HG03460 (cell line): ENCODE data around the gene PIGU.
"Not testable (repeated sequence)": the region's sequence is repeated elsewhere in the genome, so short reads cannot be mapped to it uniquely, and the experiment has no call there.

Source experiments
- ATAC-seq: cut with Tn5 transposase; IDR thresholded peaks from one replicate; pipeline ENCODE4 v1.9.1; 2021; ENCODE audit not compliant: unreplicated experiment

PIGU gene

DNA sequence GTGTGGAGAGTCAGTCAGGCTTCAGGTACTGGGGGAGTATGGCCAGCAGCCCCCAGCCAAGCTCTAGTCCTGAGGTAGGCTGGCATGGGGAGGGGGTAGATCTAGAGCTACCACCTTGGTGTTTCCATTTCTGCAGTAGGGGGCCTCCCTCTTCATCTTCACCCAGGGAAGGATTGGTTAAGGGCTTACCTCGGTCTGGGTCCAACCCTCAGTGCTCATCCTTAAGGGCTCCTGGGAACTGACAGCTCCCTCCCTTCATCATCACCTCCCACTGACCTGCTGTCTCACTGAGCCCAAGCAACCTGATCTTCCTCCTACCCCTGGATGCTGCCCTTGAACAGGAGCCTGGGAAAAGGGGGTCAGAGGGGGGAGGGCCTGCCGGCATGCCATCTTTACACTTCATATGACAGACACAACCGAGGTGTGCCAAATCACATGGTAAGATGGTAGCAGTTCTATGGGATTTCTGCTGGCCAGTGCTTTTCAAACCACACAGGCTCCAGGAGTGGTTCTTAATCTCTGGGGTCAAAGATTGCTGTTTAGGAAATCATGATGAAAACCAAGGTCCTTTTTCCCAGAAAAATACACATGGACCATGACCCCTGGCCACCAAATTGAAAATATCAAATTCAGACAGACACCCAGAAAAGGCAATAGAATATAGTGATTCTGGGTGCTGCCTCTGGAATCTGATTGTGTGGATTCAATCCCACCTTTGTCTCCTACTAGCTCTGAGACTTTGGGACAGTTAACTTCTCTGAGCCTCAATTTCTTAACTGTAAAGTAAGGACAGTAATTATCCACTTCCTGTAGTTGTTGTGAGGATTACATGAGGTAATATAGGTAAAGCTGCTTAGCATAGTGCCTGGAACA lies 30.3 kb upstream of the PIGU start:
- no peak for ATAC-seq

DNA sequence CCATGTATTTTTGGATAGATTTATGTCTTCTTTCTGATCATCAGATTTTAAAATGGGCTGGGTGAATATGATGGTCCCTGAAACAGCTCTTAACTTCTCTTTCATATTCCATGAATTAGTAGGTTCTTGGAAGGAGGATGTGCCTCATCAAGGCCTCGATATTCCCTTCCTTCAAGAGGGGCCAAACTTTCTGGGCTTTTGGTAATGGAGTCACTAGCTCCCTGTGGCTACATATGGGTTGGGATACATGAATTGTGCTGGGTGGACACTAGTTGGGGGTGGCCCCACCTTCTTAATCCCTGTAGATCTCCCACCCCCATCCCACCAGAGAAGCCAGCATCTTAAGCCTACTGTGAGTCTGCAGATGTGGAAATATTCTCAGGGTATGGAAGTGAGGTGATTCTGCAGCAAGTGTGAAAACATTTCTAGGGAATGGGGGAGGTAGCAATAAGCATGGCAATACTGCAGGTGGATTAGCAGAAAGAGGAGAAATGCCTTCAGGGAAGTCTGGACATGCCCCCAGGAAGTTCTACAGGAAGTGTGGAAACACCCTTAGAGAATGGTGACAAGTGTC lies 29.5 kb upstream of the PIGU start:
- no peak for ATAC-seq

- no peak for ATAC-seq
Observed at GRCh38 chr20:34705397-34706301, 28.8 kb upstream of the PIGU start.

DNA sequence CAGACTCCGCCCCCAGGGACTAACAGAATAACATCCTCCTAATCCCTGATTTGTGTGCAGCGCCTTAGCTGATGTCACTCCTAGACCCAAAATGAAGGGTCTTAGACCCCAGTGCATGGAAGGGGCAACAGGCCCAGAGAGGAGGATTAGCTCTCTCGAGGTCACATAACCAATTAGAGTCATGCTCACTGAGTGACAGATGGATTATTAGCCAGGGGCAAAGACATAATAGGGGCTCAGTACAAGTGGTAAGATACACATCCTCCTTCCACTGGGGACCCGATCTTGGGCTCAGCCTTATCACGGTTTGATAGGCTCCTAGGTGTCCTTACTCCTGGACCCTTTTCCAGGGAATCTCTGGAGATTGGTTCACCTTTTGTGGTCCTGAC lies 28.1 kb upstream of the PIGU start:
- no peak for ATAC-seq

DNA sequence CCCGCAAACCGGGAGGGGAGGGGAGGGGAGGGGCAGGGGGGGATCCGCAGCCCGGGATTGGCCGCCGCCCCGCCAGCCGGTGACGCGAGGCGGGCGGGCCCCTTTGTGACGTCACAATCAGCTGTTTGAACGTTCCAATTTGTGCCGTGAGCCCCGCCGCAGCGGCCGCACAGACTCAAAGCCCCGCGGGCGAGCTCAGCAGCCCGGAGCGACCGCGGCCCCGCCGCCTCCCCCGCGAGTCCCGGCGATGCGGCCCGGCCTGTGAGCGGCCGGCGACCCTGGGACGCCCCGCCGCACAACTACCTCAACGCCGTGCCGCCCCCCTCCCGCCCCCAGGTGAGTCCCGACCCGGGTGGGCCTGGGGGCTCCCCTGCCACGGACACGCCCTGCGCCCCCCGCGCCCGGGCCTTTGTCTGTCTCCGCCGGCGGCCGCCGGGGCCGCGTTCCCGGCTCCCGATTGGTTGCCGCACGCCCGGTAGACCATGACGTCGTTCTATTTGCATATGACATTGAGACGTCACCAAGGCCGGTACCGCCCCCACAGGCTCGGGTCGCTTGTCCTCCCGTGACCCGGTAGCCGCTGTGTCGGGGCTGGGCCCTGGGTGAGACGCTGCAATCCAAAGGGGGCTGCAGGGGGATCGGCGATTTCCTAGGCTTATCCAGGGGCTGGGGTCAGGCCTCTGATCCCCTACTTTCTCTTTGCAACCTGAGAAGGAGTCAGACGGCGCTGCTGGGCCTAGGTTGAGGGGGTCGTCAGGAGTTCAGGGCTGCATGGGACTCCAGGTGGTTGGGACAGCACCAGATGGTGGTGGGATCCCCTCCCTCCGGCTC lies 27.5 kb upstream of the PIGU start, which contains the start of gene TP53INP2:
Gene TP53INP2, plus strand, starts transcription at position 168 of the 831 bp plus-strand sequence. CDS start 4,396 bp downstream, outside the sequence.
- peak; percentile 51 for ATAC-seq

GRCh38 chr20:34703424-34704176 lies 26.7 kb upstream of the PIGU start:
- ATAC-seq, result peak; percentile 4

DNA sequence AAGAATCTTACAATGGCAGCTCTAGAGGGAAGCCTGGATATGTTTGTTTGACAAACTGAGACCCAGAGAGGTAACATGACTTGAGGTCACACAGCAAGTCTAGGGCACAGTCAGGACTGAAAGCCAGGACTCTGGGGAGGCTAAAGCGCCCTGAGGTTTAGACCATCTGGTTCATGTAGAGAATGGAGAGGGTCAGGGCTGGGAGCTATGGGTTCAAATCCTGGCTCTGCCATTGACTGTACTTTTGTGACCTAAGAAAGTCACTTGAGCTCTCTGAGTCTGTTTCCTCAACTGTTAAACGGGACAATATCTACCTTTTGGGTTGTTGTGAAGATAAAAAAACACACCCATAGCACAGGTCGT lies 26.1 kb upstream of the PIGU start:
- no peak for ATAC-seq

DNA sequence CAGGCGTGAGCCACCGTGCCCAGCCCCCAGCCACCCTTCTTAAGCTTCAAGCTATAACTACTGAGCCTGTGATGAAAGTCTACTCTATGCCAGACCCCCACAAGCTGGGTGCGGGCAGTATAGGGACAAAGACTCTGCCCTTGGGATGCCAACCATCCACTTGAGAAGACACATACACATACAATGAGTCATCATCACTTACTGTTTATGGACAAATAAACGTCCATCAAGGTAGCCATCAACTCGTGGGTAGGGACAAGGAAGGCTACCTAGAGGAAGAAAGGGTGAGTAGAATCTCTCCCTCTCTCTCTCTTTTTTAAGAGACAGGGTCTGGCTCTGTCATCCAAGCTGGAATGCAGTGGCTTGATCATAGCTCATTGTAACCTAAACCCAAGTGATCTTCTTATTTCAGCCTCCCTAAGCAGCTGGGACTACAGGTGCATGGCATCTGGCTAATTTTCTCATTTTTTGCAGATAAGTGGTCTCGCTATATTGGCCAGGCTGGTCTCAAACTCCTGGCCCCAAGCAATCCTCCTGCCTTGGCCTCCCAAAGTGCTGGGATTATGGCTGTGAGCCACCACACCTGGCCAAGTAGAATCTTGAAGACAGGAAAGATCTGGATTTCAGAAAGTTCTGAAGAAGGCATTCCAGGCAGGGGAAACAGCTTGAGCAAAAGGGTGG lies 24.7 kb upstream of the PIGU start:
- ATAC-seq, result no peak

GRCh38 chr20:34693414-34693813 lies 16.5 kb upstream of the PIGU start:
- no peak for ATAC-seq

GRCh38 chr20:34691838-34692237 lies 14.9 kb upstream of the PIGU start:
- no peak for ATAC-seq

GRCh38 chr20:34689486-34689885 lies 12.6 kb upstream of the PIGU start:
- ATAC-seq, result no peak

GRCh38 chr20:34683667-34684066 lies 6.8 kb upstream of the PIGU start:
- ATAC-seq, result no peak

GRCh38 chr20:34680586-34681175 lies 3.8 kb upstream of the PIGU start:
- no peak for ATAC-seq

GRCh38 chr20:34675993-34676641 lies 775 bp downstream of the PIGU start:
- no peak for ATAC-seq

GRCh38 chr20:34675561-34675960 lies 1.3 kb downstream of the PIGU start:
- no peak for ATAC-seq

- no peak for ATAC-seq
Observed at GRCh38 chr20:34673412-34673811, 3.5 kb downstream of the PIGU start.

DNA sequence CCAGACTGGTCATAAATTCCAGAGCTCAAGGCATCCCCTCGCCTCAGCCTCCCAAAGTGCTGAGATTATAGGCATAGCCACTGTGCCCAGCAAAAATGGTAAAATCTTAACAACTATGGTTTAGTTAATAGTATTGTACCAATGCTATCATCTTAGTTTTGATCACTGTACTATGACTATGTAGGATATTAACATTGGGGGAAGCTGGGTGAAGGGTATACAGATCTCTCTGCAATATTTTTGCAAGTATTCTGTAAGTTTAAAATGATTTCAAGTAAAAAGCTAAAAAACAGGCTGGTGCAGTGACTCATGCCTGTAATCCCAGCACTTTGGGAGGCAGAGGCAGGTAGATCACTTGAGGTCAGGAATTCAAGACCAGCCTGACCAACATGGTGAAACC lies 7.8 kb downstream of the PIGU start:
- ATAC-seq, result no peak

DNA sequence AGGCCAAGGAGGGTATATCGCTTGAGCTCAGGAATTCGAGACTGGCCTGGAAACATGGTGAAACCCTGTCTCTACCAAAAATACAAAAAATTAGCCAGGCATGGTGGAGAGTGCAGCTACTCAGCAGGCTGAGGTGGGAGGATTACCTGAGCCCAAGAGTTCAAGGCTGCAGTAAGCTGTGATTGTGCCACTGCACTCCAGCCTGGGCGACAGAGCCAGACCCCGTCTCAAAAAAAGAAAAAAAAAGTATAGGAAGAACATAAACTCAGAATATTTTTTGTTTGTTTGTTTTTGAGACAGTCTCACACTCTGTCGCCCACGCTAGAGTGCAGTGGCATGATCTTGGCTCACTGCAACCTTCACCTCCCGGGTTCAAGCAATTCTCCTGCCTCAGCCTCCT lies 12.1 kb downstream of the PIGU start:
- ATAC-seq, result not testable (repeated sequence)
